Mammary epithelial cell (primary cell): ENCODE data around the gene KCND2.

Source experiments
- CTCF ChIP-seq, 2 donors: IDR thresholded peaks in 1 of 2; conservative IDR thresholded peaks in 1 of 2; 2 replicates each; pipeline ENCODE4 v1.5.1; 2011 to 2012; ENCODE audit warnings: inconsistent platforms in 2 of 2, low read length in 2 of 2, mild to moderate bottlenecking in 2 of 2, control low read depth in 1 of 2, low read depth in 1 of 2; ENCODE audit not compliant: insufficient read depth in 1 of 2; ENCODE audit errors: extremely low read depth in 1 of 2
- EZH2 ChIP-seq: IDR thresholded peaks from 2 replicates; pipeline ENCODE4 v1.6.1; 2012; ENCODE audit warnings: low read length, inconsistent platforms, borderline replicate concordance

GRCh38 chr7:120334475-120334874, 61.5 kb downstream of the KCND2 start:
- no peak for TF ChIP-seq CTCF (conservative IDR thresholded peaks at IDR 0.05 in 1 of 2, IDR thresholded peaks at IDR 0.05 in 1 of 2; ENCODE audit: extremely low read depth in 1 of 2, insufficient read depth in 1 of 2, low read depth in 1 of 2, low read length in 2 of 2)
- TF ChIP-seq EZH2, result no peak
